AG04450 (cell line): ENCODE results near the gene PA2G4. TPM values are rescaled to one million over a fixed set of nuclear protein-coding genes. Genes with fewer than 3 reads are reported as not detected.
A peak's percentile ranks its signal among the peaks of the same experiment; 100 is the strongest.

ENCODE experiments used
- CTCF ChIA-PET: fragments of 300-600, 350-600 bp; formaldehyde crosslinking; extraction: SDS; loops from one replicate; lab custom pipeline; 2022; ENCODE audit warnings: antibody characterized with exemption, inconsistent platforms; lab: Charles Lee
- POLR2A ChIA-PET: fragments of 350-600 bp; formaldehyde crosslinking; extraction: SDS; loops from one replicate; lab custom pipeline; 2021; ENCODE audit warnings: antibody characterized with exemption, inconsistent platforms; lab: Yijun Ruan, JAX
- DNase-seq: peaks from one replicate; pipeline ENCODE4 v3.0.0-alpha.2; 2011; ENCODE audit warnings: low read depth, low spot score
- H3K27ac ChIP-seq: one replicate; pipeline ENCODE4 v1.5.1; 2012; ENCODE audit warnings: low read depth, low read length, control low read depth
- H3K27me3 ChIP-seq: one replicate; pipeline ENCODE4 v1.6.0; 2012; ENCODE audit warnings: low read length; ENCODE audit not compliant: control insufficient read depth, insufficient read depth
- H3K4me3 ChIP-seq: 2 replicates; pipeline ENCODE4 v1.5.1; 2011; ENCODE audit warnings: mild to moderate bottlenecking, low read depth, low read length, control low read depth
- H3K9me3 ChIP-seq: 2 replicates; pipeline ENCODE4 v1.5.1; 2012; ENCODE audit warnings: low read length; ENCODE audit not compliant: control insufficient read depth, insufficient read depth
- polyA plus RNA-seq: library from polyadenylated mRNA; depleted of rRNA; stranded (reverse); fragments of >200 nt; gene quantifications from 2 replicates; pipeline ENCODE4 v1.2.3, GENCODE V29; 2011
- TF ChIP-seq, protein P1 (sequence below): IDR thresholded peaks from 2 replicates; pipeline ENCODE4 v1.5.1; 2011; ENCODE audit warnings: low read depth, low read length, control low read depth, inconsistent platforms

PA2G4 gene
- polyA plus RNA-seq, 1 experiment: 223 TPM

GRCh38 chr12:56158926-56159461 is 54.6 kb downstream of the PA2G4 start:
- H3K4me3 ChIP-seq: peak overlapping the region; percentile 99
- TF ChIP-seq, protein P1, sequence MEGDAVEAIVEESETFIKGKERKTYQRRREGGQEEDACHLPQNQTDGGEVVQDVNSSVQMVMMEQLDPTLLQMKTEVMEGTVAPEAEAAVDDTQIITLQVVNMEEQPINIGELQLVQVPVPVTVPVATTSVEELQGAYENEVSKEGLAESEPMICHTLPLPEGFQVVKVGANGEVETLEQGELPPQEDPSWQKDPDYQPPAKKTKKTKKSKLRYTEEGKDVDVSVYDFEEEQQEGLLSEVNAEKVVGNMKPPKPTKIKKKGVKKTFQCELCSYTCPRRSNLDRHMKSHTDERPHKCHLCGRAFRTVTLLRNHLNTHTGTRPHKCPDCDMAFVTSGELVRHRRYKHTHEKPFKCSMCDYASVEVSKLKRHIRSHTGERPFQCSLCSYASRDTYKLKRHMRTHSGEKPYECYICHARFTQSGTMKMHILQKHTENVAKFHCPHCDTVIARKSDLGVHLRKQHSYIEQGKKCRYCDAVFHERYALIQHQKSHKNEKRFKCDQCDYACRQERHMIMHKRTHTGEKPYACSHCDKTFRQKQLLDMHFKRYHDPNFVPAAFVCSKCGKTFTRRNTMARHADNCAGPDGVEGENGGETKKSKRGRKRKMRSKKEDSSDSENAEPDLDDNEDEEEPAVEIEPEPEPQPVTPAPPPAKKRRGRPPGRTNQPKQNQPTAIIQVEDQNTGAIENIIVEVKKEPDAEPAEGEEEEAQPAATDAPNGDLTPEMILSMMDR: no peak
- ChIA-PET CTCF (interaction anchor here (1.0 to 1.7 kb wide), 4 partner anchors 9 to 39 kb away, joined by 3 to 6 read pairs (median 5); partner anchors contain the start of gene SMARCC2), POLR2A (interaction anchor here (1.2 to 2.6 kb wide), 6 partner anchors 30 to 63 kb away, joined by 3 to 28 read pairs (median 5); partner anchors contain the start of genes ESYT1, RNF41, RPL41 and SMARCC2)
- H3K27ac ChIP-seq: peak overlapping the region; percentile 95
- no peaks in the 10 kb centered on the region for H3K9me3 ChIP-seq
- no peaks in the 10 kb centered on the region for H3K27me3 ChIP-seq
- peak; percentile 45 for DNase-seq

DNA sequence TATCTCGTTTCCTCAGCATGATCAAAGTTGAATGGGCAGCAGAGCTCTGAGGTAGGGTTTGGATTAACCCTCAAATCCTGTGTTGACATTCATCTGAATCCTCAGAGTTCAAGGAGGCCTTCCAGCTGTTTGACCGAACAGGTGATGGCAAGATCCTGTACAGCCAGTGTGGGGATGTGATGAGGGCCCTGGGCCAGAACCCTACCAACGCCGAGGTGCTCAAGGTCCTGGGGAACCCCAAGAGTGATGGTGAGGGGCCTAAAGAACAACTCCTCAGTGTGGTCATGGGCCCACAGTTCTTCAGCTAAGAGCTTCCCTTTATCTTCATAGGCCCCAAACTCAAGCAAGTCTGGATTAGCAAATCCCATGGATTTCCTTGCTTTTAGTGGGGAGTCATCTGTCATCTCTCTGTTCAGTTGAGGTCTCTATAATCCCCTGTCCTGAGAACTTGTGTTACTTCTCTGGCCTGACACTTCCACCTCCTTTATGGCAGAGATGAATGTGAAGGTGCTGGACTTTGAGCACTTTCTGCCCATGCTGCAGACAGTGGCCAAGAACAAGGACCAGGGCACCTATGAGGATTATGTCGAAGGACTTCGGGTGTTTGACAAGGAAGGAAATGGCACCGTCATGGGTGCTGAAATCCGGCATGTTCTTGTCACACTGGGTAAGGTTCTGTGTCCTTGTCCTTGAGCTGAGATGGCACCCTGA is 55.3 kb downstream of the PA2G4 start:
- ChIA-PET CTCF (interaction anchor here (1.6 to 1.7 kb wide), 2 partner anchors 30 to 40 kb away, joined by 5 to 6 read pairs; partner anchors contain the start of gene SMARCC2), POLR2A (interaction anchor here (1.2 to 2.6 kb wide), 4 partner anchors 30 to 62 kb away, joined by 3 to 28 read pairs (median 4); partner anchors contain the start of genes ESYT1, RNF41, RPL41 and SMARCC2)
- H3K9me3 ChIP-seq: no peaks in the 10 kb centered on the region

GRCh38 chr12:56160193-56160763 is 55.9 kb downstream of the PA2G4 start:
- DNase-seq: no peak
- Histone ChIP-seq H3K4me3 (peak overlapping the region; percentile 99), H3K27ac (peak overlapping the region; percentile 25), H3K27me3 (no peaks in the 10 kb centered on the region), H3K9me3 (no peaks in the 10 kb centered on the region)
- ChIA-PET CTCF (interaction anchor here (1.7 kb wide), 1 partner anchor 29 kb away, joined by 11 read pairs; the partner anchor contains the start of gene SMARCC2), POLR2A (interaction anchor here (1.2 to 2.6 kb wide), 2 partner anchors 32 to 61 kb away, joined by 3 to 28 read pairs; partner anchors contain the start of genes ESYT1 and RNF41)
- TF ChIP-seq, protein P1: no peak

More for the DNA sequence above, 55.3 kb downstream of the PA2G4 start:
- DNase-seq: no peak
- peak overlapping the region; percentile 95 for H3K27ac ChIP-seq
- TF ChIP-seq, protein P1: no peak
- H3K27me3 ChIP-seq: no peaks in the 10 kb centered on the region
- H3K4me3 ChIP-seq: peak overlapping the region; percentile 99

GRCh38 chr12:56160894-56161689 is 56.7 kb downstream of the PA2G4 start:
- DNase-seq: no peak
- TF ChIP-seq, protein P1: no peak
- peak overlapping the region; percentile 99 for H3K4me3 ChIP-seq
- ChIA-PET CTCF (interaction anchor here (0.9 to 1.7 kb wide), 2 partner anchors 28 to 42 kb away, joined by 5 to 11 read pairs; partner anchors contain the start of gene SMARCC2), POLR2A (interaction anchor here (1.3 to 2.5 kb wide), 3 partner anchors 28 to 43 kb away, joined by 7 to 8 read pairs (median 7); partner anchors contain the start of genes ESYT1, SMARCC2 and ZC3H10)
- H3K27me3 ChIP-seq: no peaks in the 10 kb centered on the region
- no peaks in the 10 kb centered on the region for H3K9me3 ChIP-seq
- H3K27ac ChIP-seq: peak overlapping the region; percentile 42
